HEK293 (cell line): ENCODE measurements around the gene GOLGA5.
"Not testable (repeated sequence)": the region's sequence is repeated elsewhere in the genome, so short reads cannot be mapped to it uniquely, and the experiment has no call there.

Source experiments
- CTCF ChIA-PET: fragments of 350-600 bp; formaldehyde crosslinking; extraction: SDS; loops from one replicate; lab custom pipeline; 2021; ENCODE audit warnings: antibody characterized with exemption; lab: Yijun Ruan, JAX
- POLR2A ChIA-PET: fragments of 300-600 bp; formaldehyde crosslinking; extraction: SDS; loops from one replicate; lab custom pipeline; 2020; ENCODE audit warnings: antibody characterized with exemption, inconsistent platforms; lab: Yijun Ruan, JAX
- H3K27ac ChIP-seq: fragments of 200-500 bp; sonication (Bioruptor generic); 2 replicates; pipeline ENCODE4 v1.5.1; 2014; ENCODE audit warnings: low read depth, low read length, control low read depth, inconsistent platforms; ENCODE audit errors: extremely low read depth
- H3K36me3 ChIP-seq, 2 experiments: fragments of 200-500 bp in 1 of 2; sonication (Bioruptor generic) in 1 of 2; 1 replicate in 1 of 2; 2 replicates in 1 of 2; pipeline ENCODE4 v1.5.1; 2014 to 2017; ENCODE audit warnings: inconsistent platforms in 2 of 2, low read length in 2 of 2; ENCODE audit not compliant: control insufficient read depth in 2 of 2, insufficient read depth in 1 of 2
- H3K4me1 ChIP-seq: fragments of 200-500 bp; sonication (Bioruptor generic); 2 replicates; pipeline ENCODE4 v1.5.1; 2014; ENCODE audit warnings: mild to moderate bottlenecking, low read length, inconsistent platforms; ENCODE audit not compliant: control insufficient read depth, insufficient read depth
- H3K4me3 ChIP-seq: 2 replicates; pipeline ENCODE4 v1.5.1; 2011; ENCODE audit warnings: low read depth, mild to moderate bottlenecking, control low read depth, low read length, moderate library complexity
- H3K9me3 ChIP-seq: fragments of 200-500 bp; sonication (Bioruptor generic); 2 replicates; pipeline ENCODE4 v1.5.1; 2014; ENCODE audit warnings: low read depth, low read length, inconsistent platforms; ENCODE audit not compliant: control insufficient read depth, insufficient read depth
- ZBTB17 ChIP-seq: fragments of 450-650 bp; formaldehyde crosslinking; IDR thresholded peaks from 2 replicates; pipeline ENCODE4 v1.5.1; 2016; ENCODE audit warnings: missing biosample characterization, missing genetic modification characterization
- ZNF18 ChIP-seq: fragments of 450-650 bp; formaldehyde crosslinking; IDR thresholded peaks from 2 replicates; pipeline ENCODE4 v1.5.1; 2016; ENCODE audit warnings: missing biosample characterization, missing genetic modification characterization
- ZNF596 ChIP-seq: fragments of 450-650 bp; IDR thresholded peaks from 2 replicates; pipeline ENCODE4 v1.5.0; 2018; ENCODE audit warnings: missing biosample characterization, mild to moderate bottlenecking, missing genetic modification characterization, moderate library complexity
- ZNF600 ChIP-seq: fragments of 450-650 bp; formaldehyde crosslinking; IDR thresholded peaks from 2 replicates; pipeline ENCODE4 v1.5.1; 2016; ENCODE audit warnings: missing biosample characterization, missing genetic modification characterization
- ZNF670 ChIP-seq: fragments of 450-650 bp; formaldehyde crosslinking; IDR thresholded peaks from 2 replicates; pipeline ENCODE4 v1.5.1; 2016; ENCODE audit warnings: missing biosample characterization, missing genetic modification characterization, low read depth
- ZNF701 ChIP-seq: fragments of 450-650 bp; formaldehyde crosslinking; IDR thresholded peaks from 2 replicates; pipeline ENCODE4 v1.5.1; 2016; ENCODE audit warnings: missing biosample characterization, missing genetic modification characterization
- TF ChIP-seq, protein P1 (sequence below): fragments of 450-650 bp; formaldehyde crosslinking; IDR thresholded peaks from 2 replicates; pipeline ENCODE4 v1.5.1; 2017; ENCODE audit warnings: missing biosample characterization, missing genetic modification characterization
- TF ChIP-seq, protein P2 (sequence below): fragments of 450-650 bp; formaldehyde crosslinking; IDR thresholded peaks from 2 replicates; pipeline ENCODE4 v1.5.1; 2016; ENCODE audit warnings: missing biosample characterization, missing genetic modification characterization
- TF ChIP-seq, protein P3 (sequence below): fragments of 450-650 bp; formaldehyde crosslinking; IDR thresholded peaks from 2 replicates; pipeline ENCODE4 v1.5.1; 2017; ENCODE audit warnings: missing biosample characterization, missing genetic modification characterization
- TF ChIP-seq, protein P4 (sequence below): fragments of 450-650 bp; formaldehyde crosslinking; conservative IDR thresholded peaks from 2 replicates; pipeline ENCODE4 v1.5.1; 2016; ENCODE audit warnings: low read depth, missing biosample characterization, missing genetic modification characterization
- TF ChIP-seq, protein P5 (sequence below): fragments of 450-650 bp; formaldehyde crosslinking; IDR thresholded peaks from 2 replicates; pipeline ENCODE4 v1.5.1; 2016; ENCODE audit warnings: missing biosample characterization, missing genetic modification characterization

GOLGA5 gene

GRCh38 chr14:92760524-92760805 lies 33.6 kb upstream of the GOLGA5 start (continued):
- TF ChIP-seq ZNF18 (tag by site-specific recombination) (no peak), ZNF701 (tag by site-specific recombination) (no peak), ZNF600 (tag by site-specific recombination) (no peak)
- TF ChIP-seq, protein P1, sequence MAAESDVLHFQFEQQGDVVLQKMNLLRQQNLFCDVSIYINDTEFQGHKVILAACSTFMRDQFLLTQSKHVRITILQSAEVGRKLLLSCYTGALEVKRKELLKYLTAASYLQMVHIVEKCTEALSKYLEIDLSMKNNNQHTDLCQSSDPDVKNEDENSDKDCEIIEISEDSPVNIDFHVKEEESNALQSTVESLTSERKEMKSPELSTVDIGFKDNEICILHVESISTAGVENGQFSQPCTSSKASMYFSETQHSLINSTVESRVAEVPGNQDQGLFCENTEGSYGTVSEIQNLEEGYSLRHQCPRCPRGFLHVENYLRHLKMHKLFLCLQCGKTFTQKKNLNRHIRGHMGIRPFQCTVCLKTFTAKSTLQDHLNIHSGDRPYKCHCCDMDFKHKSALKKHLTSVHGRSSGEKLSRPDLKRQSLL (tag by site-specific recombination) = no peak
- TF ChIP-seq, all 188 proteins: peak for 0

GRCh38 chr14:92763666-92764631 lies 30.2 kb upstream of the GOLGA5 start:
- CTCF ChIA-PET = interaction anchor here (0.6 kb wide), 1 partner anchor 645 kb away, joined by 7 read pairs; no protein-coding TSS in a partner anchor
- POLR2A ChIA-PET = not testable (repeated sequence)

GRCh38 chr14:92768236-92768635 lies 25.9 kb upstream of the GOLGA5 start:
- H3K4me3 ChIP-seq, H3K36me3 ChIP-seq, H3K9me3 ChIP-seq, POLR2A ChIA-PET, H3K4me1 ChIP-seq, H3K27ac ChIP-seq: not testable (repeated sequence)
- CTCF ChIA-PET = interaction anchor here (0.6 to 1.1 kb wide), 3 partner anchors 17 to 87 kb away, joined by 3 to 4 read pairs (median 4); no protein-coding TSS in a partner anchor

More at GRCh38 chr14:92763666-92764631, 30.2 kb upstream of the GOLGA5 start:
- not testable (repeated sequence) for H3K9me3 ChIP-seq, H3K36me3 ChIP-seq, H3K4me3 ChIP-seq, H3K27ac ChIP-seq, H3K4me1 ChIP-seq

- Histone ChIP-seq H3K27ac (no peak overlapping the region), H3K4me1 (no peaks in the 10 kb centered on the region), H3K9me3 (no peaks in the 10 kb centered on the region), H3K4me3 (no peak overlapping the region), H3K36me3 (no peaks in the 10 kb centered on the region)
- ChIA-PET POLR2A (no interaction called here), CTCF (interaction anchor here (0.8 kb wide), 1 partner anchor 55 kb away, joined by 4 read pairs; no protein-coding TSS in a partner anchor)
- TF ChIP-seq, protein P2, sequence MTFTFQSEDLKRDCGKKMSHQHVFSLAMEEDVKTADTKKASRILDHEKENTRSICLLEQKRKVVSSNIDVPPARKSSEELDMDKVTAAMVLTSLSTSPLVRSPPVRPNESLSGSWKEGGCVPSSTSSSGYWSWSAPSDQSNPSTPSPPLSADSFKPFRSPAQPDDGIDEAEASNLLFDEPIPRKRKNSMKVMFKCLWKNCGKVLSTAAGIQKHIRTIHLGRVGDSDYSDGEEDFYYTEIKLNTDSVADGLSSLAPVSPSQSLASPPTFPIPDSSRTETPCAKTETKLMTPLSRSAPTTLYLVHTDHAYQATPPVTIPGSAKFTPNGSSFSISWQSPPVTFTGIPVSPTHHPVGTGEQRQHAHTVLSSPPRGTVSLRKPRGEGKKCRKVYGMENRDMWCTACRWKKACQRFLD = no peak
- TF ChIP-seq, protein P3, sequence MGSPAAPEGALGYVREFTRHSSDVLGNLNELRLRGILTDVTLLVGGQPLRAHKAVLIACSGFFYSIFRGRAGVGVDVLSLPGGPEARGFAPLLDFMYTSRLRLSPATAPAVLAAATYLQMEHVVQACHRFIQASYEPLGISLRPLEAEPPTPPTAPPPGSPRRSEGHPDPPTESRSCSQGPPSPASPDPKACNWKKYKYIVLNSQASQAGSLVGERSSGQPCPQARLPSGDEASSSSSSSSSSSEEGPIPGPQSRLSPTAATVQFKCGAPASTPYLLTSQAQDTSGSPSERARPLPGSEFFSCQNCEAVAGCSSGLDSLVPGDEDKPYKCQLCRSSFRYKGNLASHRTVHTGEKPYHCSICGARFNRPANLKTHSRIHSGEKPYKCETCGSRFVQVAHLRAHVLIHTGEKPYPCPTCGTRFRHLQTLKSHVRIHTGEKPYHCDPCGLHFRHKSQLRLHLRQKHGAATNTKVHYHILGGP (tag by site-specific recombination) = no peak
- TF ChIP-seq ZBTB17 (tag by site-specific recombination) (no peak), ZNF670 (tag by site-specific recombination) (no peak), ZNF596 (tag by site-specific recombination) (no peak)
- TF ChIP-seq, protein P4, sequence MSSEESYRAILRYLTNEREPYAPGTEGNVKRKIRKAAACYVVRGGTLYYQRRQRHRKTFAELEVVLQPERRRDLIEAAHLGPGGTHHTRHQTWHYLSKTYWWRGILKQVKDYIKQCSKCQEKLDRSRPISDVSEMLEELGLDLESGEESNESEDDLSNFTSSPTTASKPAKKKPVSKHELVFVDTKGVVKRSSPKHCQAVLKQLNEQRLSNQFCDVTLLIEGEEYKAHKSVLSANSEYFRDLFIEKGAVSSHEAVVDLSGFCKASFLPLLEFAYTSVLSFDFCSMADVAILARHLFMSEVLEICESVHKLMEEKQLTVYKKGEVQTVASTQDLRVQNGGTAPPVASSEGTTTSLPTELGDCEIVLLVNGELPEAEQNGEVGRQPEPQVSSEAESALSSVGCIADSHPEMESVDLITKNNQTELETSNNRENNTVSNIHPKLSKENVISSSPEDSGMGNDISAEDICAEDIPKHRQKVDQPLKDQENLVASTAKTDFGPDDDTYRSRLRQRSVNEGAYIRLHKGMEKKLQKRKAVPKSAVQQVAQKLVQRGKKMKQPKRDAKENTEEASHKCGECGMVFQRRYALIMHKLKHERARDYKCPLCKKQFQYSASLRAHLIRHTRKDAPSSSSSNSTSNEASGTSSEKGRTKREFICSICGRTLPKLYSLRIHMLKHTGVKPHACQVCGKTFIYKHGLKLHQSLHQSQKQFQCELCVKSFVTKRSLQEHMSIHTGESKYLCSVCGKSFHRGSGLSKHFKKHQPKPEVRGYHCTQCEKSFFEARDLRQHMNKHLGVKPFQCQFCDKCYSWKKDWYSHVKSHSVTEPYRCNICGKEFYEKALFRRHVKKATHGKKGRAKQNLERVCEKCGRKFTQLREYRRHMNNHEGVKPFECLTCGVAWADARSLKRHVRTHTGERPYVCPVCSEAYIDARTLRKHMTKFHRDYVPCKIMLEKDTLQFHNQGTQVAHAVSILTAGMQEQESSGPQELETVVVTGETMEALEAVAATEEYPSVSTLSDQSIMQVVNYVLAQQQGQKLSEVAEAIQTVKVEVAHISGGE (tag by site-specific recombination) = no peak
- TF ChIP-seq, protein P5, sequence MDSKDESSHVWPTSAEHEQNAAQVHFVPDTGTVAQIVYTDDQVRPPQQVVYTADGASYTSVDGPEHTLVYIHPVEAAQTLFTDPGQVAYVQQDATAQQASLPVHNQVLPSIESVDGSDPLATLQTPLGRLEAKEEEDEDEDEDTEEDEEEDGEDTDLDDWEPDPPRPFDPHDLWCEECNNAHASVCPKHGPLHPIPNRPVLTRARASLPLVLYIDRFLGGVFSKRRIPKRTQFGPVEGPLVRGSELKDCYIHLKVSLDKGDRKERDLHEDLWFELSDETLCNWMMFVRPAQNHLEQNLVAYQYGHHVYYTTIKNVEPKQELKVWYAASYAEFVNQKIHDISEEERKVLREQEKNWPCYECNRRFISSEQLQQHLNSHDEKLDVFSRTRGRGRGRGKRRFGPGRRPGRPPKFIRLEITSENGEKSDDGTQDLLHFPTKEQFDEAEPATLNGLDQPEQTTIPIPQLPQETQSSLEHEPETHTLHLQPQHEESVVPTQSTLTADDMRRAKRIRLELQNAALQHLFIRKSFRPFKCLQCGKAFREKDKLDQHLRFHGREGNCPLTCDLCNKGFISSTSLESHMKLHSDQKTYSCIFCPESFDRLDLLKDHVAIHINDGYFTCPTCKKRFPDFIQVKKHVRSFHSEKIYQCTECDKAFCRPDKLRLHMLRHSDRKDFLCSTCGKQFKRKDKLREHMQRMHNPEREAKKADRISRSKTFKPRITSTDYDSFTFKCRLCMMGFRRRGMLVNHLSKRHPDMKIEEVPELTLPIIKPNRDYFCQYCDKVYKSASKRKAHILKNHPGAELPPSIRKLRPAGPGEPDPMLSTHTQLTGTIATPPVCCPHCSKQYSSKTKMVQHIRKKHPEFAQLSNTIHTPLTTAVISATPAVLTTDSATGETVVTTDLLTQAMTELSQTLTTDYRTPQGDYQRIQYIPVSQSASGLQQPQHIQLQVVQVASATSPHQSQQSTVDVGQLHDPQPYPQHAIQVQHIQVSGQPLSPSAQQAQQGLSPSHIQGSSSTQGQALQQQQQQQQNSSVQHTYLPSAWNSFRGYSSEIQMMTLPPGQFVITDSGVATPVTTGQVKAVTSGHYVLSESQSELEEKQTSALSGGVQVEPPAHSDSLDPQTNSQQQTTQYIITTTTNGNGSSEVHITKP (tag by site-specific recombination) = no peak
These were observed 25.3 kb upstream of the GOLGA5 start for GRCh38 chr14:92768795-92769194.
